Common myeloid progenitor, CD34-positive (primary cell): Measurements from ENCODE around the gene SCGN.

ENCODE experiments used
- CTCF ChIA-PET: fragments of 350-600 bp; sonication (Branson Sonifier 250); formaldehyde crosslinking; loops from one replicate; lab custom pipeline; 2021; ENCODE audit warnings: antibody characterized with exemption; lab: Charles Lee
- POLR2A ChIA-PET: fragments of 350-600 bp; sonication (Branson Sonifier 250); formaldehyde crosslinking; loops from one replicate; lab custom pipeline; 2021; ENCODE audit warnings: antibody characterized with exemption; lab: Charles Lee
- DNase-seq, 3 donors: peaks; one replicate each; pipeline versions ENCODE4 v3.0.0 to v3.0.0-alpha.2; 2013
- H3K27ac ChIP-seq, 2 experiments: 1 replicate in 1 of 2; 2 replicates in 1 of 2; pipeline ENCODE4 v1.7.0; 2013; ENCODE audit warnings: inconsistent platforms in 2 of 2, low read length in 2 of 2, mild to moderate bottlenecking in 2 of 2, low read depth in 1 of 2, moderate library complexity in 1 of 2; ENCODE audit not compliant: severe bottlenecking in 2 of 2, insufficient read depth in 1 of 2, poor library complexity in 1 of 2
- H3K27me3 ChIP-seq, 5 experiments: replicated peaks in 2 of 5; 1 replicate in 3 of 5; 2 replicates in 2 of 5; pipeline versions ENCODE4 v1.6.1 to v1.7.0; 2013; ENCODE audit warnings: low read length in 4 of 5, mild to moderate bottlenecking in 2 of 5, moderate library complexity in 2 of 5, inconsistent platforms in 1 of 5; ENCODE audit not compliant: insufficient read depth in 5 of 5, control insufficient read depth in 4 of 5
- H3K36me3 ChIP-seq, 4 experiments: 1 replicate in 2 of 4; 2 replicates in 2 of 4; pipeline versions ENCODE4 v1.6.1 to v1.7.0; 2013; ENCODE audit warnings: low read length in 3 of 4, control low read depth in 1 of 4, mild to moderate bottlenecking in 1 of 4; ENCODE audit not compliant: control insufficient read depth in 4 of 4, insufficient read depth in 4 of 4
- H3K4me1 ChIP-seq, 4 experiments: 1 replicate in 3 of 4; 2 replicates in 1 of 4; pipeline versions ENCODE4 v1.6.1 to v1.7.1; 2013; ENCODE audit warnings: low read length in 3 of 4, mild to moderate bottlenecking in 3 of 4, control low read depth in 1 of 4, inconsistent platforms in 1 of 4, moderate library complexity in 1 of 4; ENCODE audit not compliant: control insufficient read depth in 4 of 4, insufficient read depth in 4 of 4; ENCODE audit errors: control extremely low read depth in 1 of 4
- H3K4me3 ChIP-seq, 7 experiments: 1 replicate in 4 of 7; 2 replicates in 3 of 7; pipeline versions ENCODE4 v1.5.1 to v1.7.0; 2013; ENCODE audit warnings: mild to moderate bottlenecking in 7 of 7, low read length in 6 of 7, moderate library complexity in 6 of 7, inconsistent platforms in 2 of 7, low read depth in 2 of 7, control low read depth in 1 of 7; ENCODE audit not compliant: insufficient read depth in 4 of 7, control insufficient read depth in 1 of 7; ENCODE audit errors: extremely low read depth in 1 of 7
- H3K9me3 ChIP-seq, 5 experiments: 1 replicate in 4 of 5; 2 replicates in 1 of 5; pipeline versions ENCODE4 v1.6.1 to v1.7.1; 2013; ENCODE audit warnings: low read length in 4 of 5, mild to moderate bottlenecking in 2 of 5, inconsistent platforms in 1 of 5, low read depth in 1 of 5, moderate library complexity in 1 of 5; ENCODE audit not compliant: control insufficient read depth in 4 of 5, insufficient read depth in 2 of 5; ENCODE audit errors: control extremely low read depth in 1 of 5
- WGBS: methylation state at CpG from one replicate; pipeline ENCODE4 v1.1.5; 2013; ENCODE audit not compliant: insufficient coverage; 5-methylcytosine and 5-hydroxymethylcytosine counted together

The SCGN gene

GRCh38 chr6:25627001-25627400 lies 25.0 kb upstream of the SCGN start:
- Histone ChIP-seq H3K36me3 (no peaks in the 10 kb centered on the region), H3K9me3 (no peaks in the 10 kb centered on the region), H3K27ac (no peak overlapping the region), H3K27me3 (peaks cover 0 to 3% (median 2%) of the 10 kb centered on the region in 5 experiments), H3K4me3 (no peak overlapping the region), H3K4me1 (no peaks in the 10 kb centered on the region)
- no peak for DNase-seq
- POLR2A ChIA-PET = no interaction called here
- WGBS = 93% methylated on average over 3 of the region's 3 CpGs
- CTCF ChIA-PET = no interaction called here

GRCh38 chr6:25628471-25629197 lies 23.4 kb upstream of the SCGN start:
- no peaks in the 10 kb centered on the region for H3K9me3 ChIP-seq
- peaks cover 0 to 3% (median 2%) of the 10 kb centered on the region in 5 experiments for H3K27me3 ChIP-seq
- DNase-seq = no peak
- CTCF ChIA-PET = interaction anchor here (0.8 to 1.0 kb wide), 2 partner anchors 26 to 406 kb away, joined by 3 to 4 read pairs; no protein-coding TSS in a partner anchor
- no peak overlapping the region for H3K27ac ChIP-seq
- POLR2A ChIA-PET = no interaction called here
- no peaks in the 10 kb centered on the region for H3K36me3 ChIP-seq
- no peak overlapping the region for H3K4me3 ChIP-seq
- H3K4me1 ChIP-seq = no peaks in the 10 kb centered on the region
- WGBS = 100% methylated on average over 2 of the region's 4 CpGs

GRCh38 chr6:25629198-25629576 lies 22.8 kb upstream of the SCGN start:
- ChIA-PET POLR2A (no interaction called here), CTCF (interaction anchor here (1.0 kb wide), 1 partner anchor 26 kb away, joined by 4 read pairs; no protein-coding TSS in a partner anchor)
- WGBS = 98% methylated on average over 4 of the region's 4 CpGs
- H3K27ac ChIP-seq = no peak overlapping the region
- peaks cover 0 to 3% (median 2%) of the 10 kb centered on the region in 5 experiments for H3K27me3 ChIP-seq
- DNase-seq = no peak
- H3K4me1 ChIP-seq = no peaks in the 10 kb centered on the region
- H3K9me3 ChIP-seq = no peaks in the 10 kb centered on the region
- H3K36me3 ChIP-seq = no peaks in the 10 kb centered on the region
- H3K4me3 ChIP-seq = no peak overlapping the region

- POLR2A ChIA-PET = no interaction called here
- WGBS = 100% methylated on average over 1 of the region's 4 CpGs
- Histone ChIP-seq H3K9me3 (no peaks in the 10 kb centered on the region), H3K36me3 (no peaks in the 10 kb centered on the region), H3K4me3 (no peak overlapping the region), H3K4me1 (no peaks in the 10 kb centered on the region), H3K27ac (no peak overlapping the region), H3K27me3 (peaks cover 0 to 6% (median 3%) of the 10 kb centered on the region in 5 experiments)
- CTCF ChIA-PET = interaction anchor here (1.2 kb wide), 1 partner anchor 39 kb away, joined by 3 read pairs; no protein-coding TSS in a partner anchor
- no peak for DNase-seq
These were observed 21.3 kb upstream of the SCGN start for GRCh38 chr6:25630508-25631278.

GRCh38 chr6:25635886-25636317 lies 16.1 kb upstream of the SCGN start:
- CTCF ChIA-PET = no interaction called here
- WGBS = no CpG with 5 or more reads among the region's 2 CpGs
- no peaks in the 10 kb centered on the region for H3K4me1 ChIP-seq
- H3K36me3 ChIP-seq = no peaks in the 10 kb centered on the region
- no peak for DNase-seq
- no peaks in the 10 kb centered on the region for H3K9me3 ChIP-seq
- POLR2A ChIA-PET = no interaction called here
- peaks cover 0 to 6% (median 3%) of the 10 kb centered on the region in 5 experiments for H3K27me3 ChIP-seq
- H3K27ac ChIP-seq = no peak overlapping the region
- H3K4me3 ChIP-seq = no peak overlapping the region

- no CpG with 5 or more reads among the region's 1 CpG for WGBS
- Histone ChIP-seq H3K9me3 (peaks cover 0 to 2% (median 0%) of the 10 kb centered on the region in 5 experiments), H3K4me1 (no peaks in the 10 kb centered on the region), H3K36me3 (no peaks in the 10 kb centered on the region), H3K4me3 (no peak overlapping the region), H3K27ac (no peak overlapping the region), H3K27me3 (peaks cover 0 to 10% (median 2%) of the 10 kb centered on the region in 5 experiments)
- POLR2A ChIA-PET = no interaction called here
- no peak for DNase-seq
- CTCF ChIA-PET = no interaction called here
These were observed 14.8 kb upstream of the SCGN start for GRCh38 chr6:25637211-25637610.
